Measurements from ENCODE around the gene LUC7L.

The LUC7L gene

GRCh38 chr16:143047-143446, 86.2 kb downstream of the LUC7L start:
- DNase-seq (ENCODE audit: low read depth): no peak

- no peak for DNase-seq (ENCODE audit: low read depth)
Observed at GRCh38 chr16:142405-142967, 86.8 kb downstream of the LUC7L start.

- DNase-seq (ENCODE audit: low read depth): no peak
Observed at GRCh38 chr16:140175-140857, 88.9 kb downstream of the LUC7L start.

Data from activated gamma-delta T cell treated with anti-CD3 and anti-CD28 coated beads, Interleukin-2, amount 50 U/mL, for 16 hours (primary cell).